WTC11 (cell line): ENCODE data around the gene LCE5A.

Experiments
- FOXJ3 ChIP-seq: sonication (generic); formaldehyde crosslinking; IDR thresholded peaks from 2 replicates; pipeline ENCODE4 v1.9.0; 2021; ENCODE audit warnings: missing genetic modification reagents, mild to moderate bottlenecking, borderline replicate concordance
- MLX ChIP-seq: sonication (generic); formaldehyde crosslinking; IDR thresholded peaks from 2 replicates; pipeline ENCODE4 v1.8.1; 2023; ENCODE audit warnings: mild to moderate bottlenecking, missing genetic modification reagents, moderate library complexity
- NFYB ChIP-seq: sonication (generic); formaldehyde crosslinking; conservative IDR thresholded peaks from 2 replicates; pipeline ENCODE4 v1.8.0; 2022; ENCODE audit warnings: low read depth, missing genetic modification reagents
- TEAD4 ChIP-seq: sonication (generic); formaldehyde crosslinking; IDR thresholded peaks from 2 replicates; pipeline ENCODE4 v1.8.0; 2022; ENCODE audit warnings: mild to moderate bottlenecking, missing genetic modification reagents
- TF ChIP-seq, protein P1 (sequence below): fragments of 200-600 bp; IDR thresholded peaks from 2 replicates; pipeline ENCODE4 v1.8.0; 2022; ENCODE audit warnings: antibody characterized with exemption

- TF ChIP-seq, protein P1, sequence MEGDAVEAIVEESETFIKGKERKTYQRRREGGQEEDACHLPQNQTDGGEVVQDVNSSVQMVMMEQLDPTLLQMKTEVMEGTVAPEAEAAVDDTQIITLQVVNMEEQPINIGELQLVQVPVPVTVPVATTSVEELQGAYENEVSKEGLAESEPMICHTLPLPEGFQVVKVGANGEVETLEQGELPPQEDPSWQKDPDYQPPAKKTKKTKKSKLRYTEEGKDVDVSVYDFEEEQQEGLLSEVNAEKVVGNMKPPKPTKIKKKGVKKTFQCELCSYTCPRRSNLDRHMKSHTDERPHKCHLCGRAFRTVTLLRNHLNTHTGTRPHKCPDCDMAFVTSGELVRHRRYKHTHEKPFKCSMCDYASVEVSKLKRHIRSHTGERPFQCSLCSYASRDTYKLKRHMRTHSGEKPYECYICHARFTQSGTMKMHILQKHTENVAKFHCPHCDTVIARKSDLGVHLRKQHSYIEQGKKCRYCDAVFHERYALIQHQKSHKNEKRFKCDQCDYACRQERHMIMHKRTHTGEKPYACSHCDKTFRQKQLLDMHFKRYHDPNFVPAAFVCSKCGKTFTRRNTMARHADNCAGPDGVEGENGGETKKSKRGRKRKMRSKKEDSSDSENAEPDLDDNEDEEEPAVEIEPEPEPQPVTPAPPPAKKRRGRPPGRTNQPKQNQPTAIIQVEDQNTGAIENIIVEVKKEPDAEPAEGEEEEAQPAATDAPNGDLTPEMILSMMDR = no peak
- TF ChIP-seq TEAD4 (CRISPR knock-in tag) = no peak
- TF ChIP-seq NFYB (CRISPR knock-in tag) = no peak
- TF ChIP-seq FOXJ3 (CRISPR knock-in tag) = no peak
- TF ChIP-seq MLX (CRISPR knock-in tag) = no peak
Measured at GRCh38 chr1:152462636-152463035, 48.0 kb upstream of the LCE5A start.
